NCI-H524 (cell line): Measurements from ENCODE around the gene VMO1.

ENCODE experiments used
- DNase-seq, 2 experiments: peaks; one replicate each; lab custom pipeline; 2025; lab: John Stamatoyannopoulos, UW

The VMO1 gene

DNA sequence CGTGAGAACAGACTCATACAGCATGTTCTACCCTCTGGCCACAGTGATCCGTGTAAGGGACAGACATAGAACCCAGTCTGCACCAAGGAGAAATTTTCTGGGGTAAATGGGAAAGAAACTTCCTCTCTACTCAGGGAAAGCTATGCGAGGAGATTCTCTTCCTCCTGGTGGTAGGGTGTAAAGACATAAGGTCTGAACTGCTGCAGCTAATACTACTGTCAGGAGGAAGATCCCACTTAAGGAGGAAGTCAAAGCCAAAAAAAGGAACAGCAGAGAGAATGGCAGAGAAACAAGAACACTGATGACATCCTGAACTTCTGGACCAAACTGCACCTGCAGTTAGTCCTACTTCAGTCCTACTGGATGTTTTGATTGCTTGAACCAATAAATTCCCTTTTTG is 21.6 kb downstream of the VMO1 start:
- DNase-seq = no peak

DNA sequence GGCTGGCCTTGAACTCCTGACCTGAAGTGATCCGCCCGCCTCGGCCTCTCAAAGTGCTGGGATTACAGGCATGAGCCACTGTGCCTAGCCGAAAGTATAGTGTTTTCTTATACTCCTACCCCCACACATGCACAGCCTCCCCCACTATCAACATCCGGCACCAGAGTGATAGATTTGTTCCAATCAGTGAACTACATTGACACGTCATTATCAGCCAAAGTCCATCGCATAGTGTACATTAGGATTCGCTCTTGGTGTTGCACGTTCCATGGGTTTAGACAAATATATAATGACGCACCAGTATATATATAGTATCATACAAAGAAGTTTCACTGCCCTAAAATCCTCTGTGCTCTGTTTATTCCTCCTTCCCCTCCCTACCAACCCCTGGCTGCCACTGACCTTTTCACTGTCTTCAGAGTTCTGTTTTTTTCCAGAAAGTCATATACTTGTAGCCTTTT is 26.4 kb downstream of the VMO1 start:
- no peak for DNase-seq

DNA sequence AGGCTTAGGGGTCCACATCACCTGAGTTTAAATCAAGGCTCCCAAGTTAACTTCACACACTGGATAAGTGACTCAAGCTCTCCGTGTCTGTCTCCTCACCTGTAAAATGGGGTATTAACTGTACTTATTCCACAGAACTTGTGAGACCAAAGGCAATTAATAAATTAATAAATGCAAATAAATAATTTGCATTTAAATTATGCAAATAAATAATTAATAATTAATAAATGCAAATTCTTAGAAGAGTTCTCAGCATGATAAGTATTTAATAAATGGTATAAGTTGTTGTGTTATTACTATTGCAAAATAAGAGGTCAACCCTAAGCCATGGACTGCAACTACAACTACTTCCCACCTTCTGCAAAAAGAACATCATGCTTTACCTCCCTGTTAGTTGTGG is 32.8 kb downstream of the VMO1 start:
- DNase-seq = no peak

DNA sequence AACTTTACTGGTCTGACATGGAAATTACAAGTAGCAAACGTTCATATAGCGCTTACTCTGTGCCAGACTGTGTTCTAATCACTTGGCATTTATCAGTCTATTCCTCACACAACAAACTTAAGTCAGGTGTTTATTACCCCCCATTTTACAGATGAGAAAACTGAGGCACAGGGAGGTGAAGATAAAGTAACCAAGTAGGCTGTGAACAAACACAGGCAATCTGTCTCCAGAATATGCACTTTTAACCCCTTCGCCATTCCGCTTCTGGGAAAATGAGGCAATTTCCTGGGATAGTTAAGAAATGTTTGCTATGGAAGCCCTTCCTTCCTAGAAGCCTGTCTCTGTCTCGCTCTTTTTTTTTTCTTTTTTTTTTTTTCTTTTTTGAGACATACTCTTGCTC is 34.2 kb downstream of the VMO1 start:
- DNase-seq = no peak

DNA sequence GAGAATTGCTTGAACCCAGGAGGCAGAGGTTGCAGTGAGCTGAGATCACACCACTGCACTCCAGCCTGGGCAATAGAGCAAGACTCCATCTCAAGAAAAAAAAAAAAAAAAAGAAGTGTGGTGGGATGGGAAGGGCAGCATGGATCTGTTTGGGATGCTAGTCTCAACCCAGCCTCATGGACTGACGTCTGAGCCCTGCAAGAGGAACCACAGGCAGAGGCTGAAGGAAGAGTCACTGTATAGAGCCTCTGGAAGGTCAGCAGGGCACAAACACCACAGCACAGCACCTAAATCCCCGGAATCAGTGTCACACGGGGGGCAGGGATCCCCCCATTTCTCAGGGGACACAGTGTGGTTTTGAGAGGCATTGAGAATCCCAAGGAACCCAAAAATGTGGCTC is 35.6 kb downstream of the VMO1 start:
- DNase-seq = no peak

DNA sequence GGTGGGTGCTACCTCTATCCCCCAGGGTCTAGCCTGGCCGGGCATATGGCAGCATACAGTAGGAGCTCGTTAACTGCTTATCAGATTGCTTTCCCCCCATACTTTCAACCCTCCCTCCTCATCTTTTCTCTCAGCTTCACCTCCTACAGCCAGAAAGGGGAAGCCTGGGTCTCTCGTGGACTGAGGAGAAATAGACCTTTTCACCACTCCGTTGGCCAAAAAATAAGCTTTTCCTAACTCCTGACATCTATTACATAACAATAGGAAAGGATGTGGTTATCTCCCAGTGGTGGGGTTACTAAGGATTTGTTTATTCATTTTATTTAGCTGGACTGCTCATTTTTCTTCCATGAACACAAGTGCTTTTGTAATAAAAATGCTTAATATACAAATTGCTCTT is 37.5 kb downstream of the VMO1 start:
- no peak for DNase-seq

DNA sequence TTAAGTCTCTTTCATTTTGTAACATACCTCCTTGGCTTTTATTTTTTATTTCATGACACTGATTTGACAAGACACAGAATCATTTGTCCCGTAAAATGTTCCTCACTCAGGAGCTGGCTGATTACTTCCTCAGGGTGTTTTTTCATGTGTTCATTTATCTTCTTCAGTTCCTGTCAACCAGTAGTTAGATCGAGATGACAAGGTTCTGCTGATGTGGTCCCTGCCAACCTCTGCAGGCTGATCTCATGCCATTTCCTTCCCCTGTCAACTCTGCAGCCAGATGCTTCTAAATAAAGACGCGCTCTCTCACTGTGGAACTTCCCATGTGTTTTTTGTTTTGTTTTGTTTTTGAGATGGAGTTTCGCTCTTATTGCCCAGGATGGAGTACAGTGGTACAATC is 38.3 kb downstream of the VMO1 start:
- no peak for DNase-seq

DNA sequence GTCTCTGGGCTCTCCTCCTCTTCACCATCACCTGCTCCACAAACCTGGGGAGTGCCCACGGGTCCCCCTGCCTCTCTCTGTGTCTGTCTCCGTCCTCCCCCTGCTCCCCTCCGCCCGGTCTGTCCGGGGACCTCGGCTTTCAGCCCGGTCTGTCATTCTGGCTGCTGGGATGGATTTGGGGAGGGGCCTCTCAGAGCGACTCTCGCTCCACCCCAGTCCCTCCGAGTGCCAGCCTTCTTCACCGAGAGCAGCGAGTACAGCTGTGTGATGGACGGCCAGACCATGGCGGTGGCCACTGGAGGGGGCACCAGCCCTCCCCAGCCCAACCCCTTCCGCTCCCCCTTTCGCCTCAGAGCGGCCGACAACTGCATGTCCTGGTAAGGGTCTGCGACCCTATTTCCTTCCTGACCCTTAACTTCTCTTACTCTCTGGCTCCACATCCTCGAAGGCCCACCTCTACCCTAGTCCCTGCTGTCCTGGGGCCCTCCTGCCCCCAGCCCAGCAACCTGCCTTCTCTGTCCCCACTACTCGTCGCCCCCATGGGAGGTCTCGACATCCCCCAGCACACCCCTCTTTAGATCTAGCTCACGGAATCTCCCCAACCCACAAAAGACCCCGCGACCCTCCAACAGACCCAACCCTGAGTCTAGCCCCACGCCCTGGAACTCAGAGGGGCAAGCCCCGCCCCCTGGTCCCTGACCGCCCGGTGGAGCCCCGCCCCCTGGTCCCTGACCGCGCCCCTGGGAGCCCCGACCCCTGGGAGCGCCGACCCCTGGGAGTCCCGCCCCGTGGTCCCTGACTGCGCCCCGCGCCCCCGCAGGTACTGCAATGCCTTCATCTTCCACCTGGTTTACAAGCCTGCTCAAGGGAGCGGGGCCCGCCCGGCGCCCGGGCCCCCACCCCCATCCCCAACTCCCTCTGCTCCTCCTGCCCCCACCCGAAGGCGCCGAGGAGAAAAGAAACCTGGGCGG is 40.9 kb downstream of the VMO1 start:
- DNase-seq = no peak

DNA sequence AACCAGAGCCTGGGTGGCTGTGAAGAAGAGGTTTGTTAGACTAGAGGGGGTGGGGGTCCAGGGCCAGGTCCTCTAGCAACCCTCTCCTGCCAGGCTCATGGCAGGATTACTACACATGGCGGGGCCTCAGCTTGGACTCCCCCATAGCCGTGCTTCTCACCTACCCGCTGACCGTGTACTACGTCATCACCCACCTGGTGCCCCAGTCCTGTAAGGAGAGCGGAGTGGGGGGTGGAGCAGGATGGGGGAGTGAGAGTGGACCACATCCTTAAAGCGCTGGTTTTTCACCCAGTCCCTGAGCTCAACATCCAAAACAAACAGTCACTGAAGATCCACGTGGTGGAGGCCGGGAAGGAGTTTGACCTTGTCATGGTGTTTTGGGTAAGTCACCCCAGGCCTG is 42.3 kb downstream of the VMO1 start:
- DNase-seq = no peak

DNA sequence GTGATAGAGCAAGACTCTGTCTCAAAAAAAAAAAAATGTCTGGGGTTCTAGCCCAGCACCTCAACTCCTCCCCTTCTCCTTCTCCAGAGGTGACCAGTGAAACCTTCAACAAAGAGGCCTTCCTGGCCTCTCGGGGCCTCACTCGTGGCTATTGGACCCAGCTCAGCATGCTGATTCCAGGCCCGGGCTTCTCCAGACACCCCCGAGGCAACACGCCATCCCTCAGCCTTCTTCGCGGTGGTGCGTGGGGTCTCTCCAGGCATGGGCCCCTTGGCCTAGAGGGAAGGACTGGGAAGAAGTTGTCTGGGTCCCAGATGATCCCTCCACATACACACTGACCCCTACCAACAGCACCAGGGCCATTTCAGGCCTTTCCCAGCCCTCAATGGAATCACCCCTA is 42.9 kb downstream of the VMO1 start:
- DNase-seq = no peak

DNA sequence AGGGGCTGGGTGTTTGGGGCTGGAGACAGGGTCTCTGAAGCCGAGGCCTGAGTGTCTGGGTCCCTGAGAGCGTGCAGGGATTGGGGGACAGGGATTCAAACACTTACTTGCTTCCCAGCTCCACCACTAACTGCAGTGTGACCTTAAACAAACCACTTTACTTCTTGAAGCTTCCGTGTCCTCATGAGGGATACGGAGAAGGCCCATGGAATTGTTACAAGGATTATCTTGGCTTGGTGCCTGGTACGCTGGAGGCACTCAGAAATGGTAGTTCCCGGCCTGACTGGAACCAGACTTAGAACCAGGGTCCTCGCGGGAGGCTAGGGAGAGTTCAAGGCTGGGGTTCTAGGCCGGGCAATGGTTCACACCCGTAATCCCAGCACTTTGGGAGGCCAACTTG is 43.5 kb downstream of the VMO1 start:
- DNase-seq = no peak

DNA sequence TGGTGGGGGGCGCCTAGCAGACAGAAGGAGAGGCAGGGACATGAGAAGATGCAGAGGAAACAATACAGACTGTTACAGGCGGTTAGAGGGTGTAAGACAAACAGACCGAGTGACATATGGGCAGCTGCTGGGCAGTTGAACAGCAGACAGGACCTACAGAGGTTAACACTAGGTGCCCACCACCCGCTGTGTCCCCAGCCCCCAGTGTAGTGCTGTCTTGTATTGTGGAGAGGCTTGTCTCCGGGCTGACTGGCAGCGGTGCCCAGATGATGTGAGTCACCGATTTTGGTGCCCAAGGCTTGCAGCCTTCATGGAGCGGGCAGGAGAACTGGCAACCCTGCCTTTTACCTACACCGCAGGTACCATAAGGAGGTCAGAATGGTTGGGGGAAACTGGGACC is 44.0 kb downstream of the VMO1 start:
- DNase-seq = peak in 1 of 2 experiments; percentile 7

DNA sequence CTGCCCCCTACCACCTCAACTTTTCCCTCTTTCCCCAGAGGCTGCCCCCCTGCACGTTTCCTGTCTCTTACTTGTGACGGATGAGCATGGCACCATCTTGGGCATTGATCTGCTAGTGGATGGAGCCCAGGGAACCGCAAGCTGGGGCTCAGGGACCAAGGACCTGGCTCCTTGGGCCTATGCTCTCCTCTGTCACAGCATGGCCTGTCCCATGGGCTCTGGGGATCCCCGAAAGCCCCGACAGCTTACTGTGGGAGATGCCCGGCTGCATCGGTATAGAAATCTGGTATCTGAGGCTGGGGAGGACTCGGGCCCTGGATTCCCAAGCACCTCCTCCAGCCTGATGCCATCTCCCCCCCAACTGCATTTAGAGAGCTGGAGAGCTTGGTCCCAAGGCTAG is 44.6 kb downstream of the VMO1 start:
- DNase-seq = no peak

DNA sequence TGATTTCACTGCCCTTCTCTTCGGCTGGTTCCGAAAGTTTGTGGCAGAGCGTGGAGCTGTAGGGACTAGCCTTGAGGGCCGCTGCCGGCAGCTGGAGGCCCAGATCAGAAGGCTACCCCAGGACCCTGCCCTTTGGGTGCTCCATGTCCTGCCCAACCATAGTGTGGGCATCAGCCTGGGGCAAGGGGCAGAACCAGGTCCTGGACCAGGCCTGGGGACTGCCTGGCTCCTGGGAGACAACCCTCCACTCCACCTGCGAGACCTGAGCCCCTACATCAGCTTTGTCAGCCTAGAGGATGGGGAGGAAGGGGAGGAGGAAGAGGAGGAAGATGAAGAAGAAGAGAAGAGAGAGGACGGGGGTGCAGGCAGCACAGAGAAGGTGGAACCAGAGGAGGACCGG is 45.6 kb downstream of the VMO1 start:
- DNase-seq = no peak

DNA sequence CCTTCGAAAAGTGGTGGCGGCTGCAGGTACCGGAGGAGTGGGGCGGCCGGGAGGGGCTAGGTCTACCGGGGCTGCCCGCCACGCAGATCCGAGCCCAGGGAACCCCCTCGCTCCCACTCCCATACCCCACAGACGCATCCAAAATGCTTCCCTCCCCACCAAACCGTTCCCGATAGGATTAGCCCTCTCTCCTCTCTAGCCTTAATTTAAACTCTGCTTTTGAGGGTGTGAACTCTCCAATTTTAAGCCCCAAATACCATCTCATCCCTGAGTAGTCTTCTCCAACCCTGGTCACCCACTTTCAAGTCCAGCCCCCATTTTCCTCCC is 46.2 kb downstream of the VMO1 start:
- DNase-seq = no peak

DNA sequence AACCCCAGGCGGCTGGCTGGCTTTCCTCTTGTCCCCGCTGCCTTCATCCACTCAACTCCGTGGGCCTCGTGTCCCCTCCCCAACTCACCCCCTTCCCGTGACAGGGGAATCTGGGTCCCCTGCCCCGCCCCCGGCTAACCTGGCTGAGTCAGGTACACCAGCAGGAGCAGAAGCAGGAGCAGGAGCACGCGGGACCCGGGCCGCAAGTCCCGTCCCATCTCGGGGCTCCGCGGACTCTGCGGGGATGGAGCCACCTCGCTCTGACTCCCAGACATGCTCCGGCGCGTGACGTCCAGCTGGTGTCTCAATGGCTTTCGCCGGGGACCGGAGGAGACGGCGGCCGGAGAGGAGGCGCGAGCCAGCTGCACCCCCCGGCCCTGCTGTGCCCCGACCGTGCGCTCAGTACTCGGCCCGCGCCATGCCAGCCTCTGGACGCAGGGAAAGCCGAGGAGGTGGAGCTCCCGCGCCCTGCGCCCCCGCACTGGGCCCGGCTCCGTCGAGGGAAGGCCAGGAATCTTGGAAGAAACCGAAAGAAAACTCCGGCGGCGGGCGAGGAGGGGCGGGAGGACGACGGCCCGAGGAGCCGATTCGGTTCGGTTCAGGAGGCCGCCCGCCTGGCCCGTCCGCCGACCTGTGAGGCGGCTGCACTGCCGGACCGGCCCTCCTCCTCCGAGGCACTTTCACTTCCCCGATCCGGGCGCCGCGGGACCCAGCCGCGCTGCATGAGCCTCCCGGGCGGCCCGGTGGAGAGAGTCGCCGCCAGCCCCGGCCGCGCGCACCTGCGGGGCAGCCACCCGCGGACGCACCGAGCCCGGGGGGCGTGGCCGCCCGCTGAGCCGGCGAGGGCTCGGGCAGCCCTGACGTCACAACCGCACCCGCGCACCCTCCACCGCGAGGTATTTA is 46.8 kb downstream of the VMO1 start, which contains the start of the genes CXCL16 and ZMYND15:
Gene CXCL16, minus strand, starts transcription at position 807 of the 903 bp plus-strand sequence. Its CDS starts 589 bp downstream, at position 218.
Gene ZMYND15, plus strand, starts transcription at position 712 of the 903 bp plus-strand sequence. CDS start 716 bp downstream, outside the sequence.
- peak in 1 of 2 experiments; percentile 7 for DNase-seq

DNA sequence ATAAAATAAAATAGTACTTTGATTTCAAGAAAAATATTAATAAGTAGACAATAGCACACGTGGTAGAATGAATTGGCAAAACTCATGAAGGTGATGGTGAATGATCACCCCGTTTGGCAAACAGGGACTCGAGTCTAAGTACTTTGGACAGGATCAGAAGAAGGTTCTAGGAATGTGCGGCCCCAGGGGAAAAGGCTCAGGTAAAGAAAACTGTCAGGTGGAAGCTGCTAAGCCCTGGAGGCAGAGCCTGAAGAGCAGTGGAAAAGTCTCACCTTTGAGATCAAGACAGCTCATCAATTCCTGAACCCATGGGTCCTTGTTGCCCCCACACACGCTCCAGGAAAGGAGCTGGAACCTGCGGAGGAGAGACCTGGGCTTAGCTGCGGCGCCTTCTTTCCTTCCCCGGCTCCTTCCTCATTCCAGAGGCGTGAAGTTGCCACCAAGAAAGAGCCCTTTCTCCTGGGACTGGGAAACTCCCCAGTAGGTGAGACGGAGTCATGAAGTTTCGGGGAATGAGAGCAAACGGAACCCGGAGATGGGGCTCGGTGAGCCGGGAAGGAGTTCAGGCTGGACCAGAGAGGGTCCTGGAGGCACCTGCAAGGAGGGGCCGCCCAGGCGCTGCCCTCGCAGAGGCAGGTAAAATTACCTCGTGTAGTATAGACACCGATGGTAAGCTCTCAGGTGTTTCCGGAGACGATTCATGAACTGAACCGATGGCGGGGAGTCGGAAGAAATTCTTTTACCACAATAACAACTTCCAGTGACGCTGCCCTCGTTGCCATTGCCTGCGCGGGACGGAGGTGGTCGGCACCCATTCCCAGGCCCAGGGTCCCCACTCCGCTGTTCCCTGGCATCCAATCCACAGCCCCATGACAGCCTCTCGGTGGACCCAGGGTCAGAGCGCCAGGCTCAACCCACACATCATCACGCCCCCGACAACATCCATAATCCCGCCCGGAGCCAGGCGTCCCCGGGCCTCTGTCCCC is 47.7 kb downstream of the VMO1 start:
- DNase-seq = no peak

DNA sequence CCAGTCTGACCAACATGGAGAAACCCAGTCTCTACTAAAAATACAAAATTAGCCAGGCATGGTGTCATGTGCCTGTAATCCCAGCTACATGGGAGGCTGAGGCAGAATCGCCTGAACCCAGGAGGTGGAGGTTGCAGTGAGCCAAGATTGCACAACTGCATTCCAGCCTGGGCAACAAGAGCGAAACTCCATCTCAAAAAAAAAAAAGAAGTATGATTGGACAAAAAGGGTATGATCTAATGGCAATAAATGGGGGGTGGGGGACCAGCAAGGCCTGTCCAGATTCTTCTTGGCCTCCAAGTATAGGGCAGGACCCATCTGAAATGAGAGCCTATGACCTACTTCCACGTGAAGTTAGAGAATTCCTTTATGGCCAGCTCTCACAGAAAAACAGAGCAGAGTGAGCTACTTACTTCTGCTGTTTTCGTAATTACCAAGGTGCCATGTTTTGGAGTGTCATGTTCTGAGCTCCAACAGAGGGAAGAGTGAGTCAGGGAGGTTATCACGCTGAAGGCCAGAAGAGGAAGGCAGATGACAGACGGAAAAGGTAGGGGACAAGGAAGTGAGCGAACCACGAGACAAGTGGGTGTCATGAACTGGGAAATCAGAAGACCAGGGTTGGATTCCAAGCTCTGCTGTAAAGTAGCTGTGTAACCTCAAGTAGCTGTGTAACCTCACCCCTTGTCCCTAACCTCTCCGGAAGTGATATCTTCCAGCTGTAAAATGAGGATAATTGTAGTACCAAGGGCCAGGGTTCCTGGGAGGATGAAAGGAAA is 50.1 kb downstream of the VMO1 start:
- no peak for DNase-seq
